ENCODE results near the gene TYW1. TPM values are rescaled to one million over a fixed set of nuclear protein-coding genes. Genes with fewer than 3 reads are reported as not detected.

The TYW1 gene
- total RNA-seq, 1 experiment from 2014 or later: 24.5 TPM

DNA sequence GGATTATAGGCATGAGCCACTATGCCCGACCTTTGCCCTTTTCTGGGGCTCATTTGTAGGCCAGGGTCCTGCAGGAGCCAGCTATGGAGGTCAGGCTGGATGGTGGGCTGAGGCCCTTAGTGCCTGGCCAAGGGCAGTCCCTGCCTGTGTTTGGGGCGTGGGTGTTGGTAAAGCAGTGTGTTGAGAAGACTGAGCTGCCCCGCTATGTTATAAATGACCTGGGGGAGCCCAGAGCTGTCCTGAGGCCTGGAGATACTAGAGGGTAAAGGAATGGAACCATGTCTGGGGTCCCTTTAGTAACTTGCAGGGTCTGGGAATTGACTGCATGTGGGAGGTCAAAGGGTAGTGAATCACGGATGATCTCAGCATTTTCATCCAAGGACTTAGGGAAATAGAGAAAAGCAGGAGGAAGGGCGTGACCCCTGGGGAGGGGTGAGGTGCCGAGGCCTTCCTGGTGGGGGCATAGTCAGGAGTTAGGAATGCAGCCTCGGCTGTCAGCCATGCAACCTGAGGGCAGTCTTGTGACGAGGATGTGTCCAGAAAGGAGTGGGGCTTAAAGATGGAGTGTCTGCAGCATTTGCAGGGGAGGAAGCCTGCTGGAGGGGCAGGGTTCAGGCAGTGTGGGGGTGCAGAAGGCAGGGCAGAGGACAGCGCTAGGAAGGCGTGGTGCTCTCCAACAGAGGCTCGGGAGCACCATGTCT is 44.1 kb upstream of the TYW1 start:
- ChIA-PET CTCF (no interaction called here), POLR2A (interaction anchor here (0.6 kb wide), 1 partner anchor 56 kb away, joined by 3 read pairs; no protein-coding TSS in a partner anchor)
- peak; percentile 91 for DNase-seq (ENCODE audit: low read depth, low spot score)
- BruUV-seq (replicated peaks): no TSS peak
- no peaks in the 10 kb centered on the region for H3K9me3 ChIP-seq (ENCODE audit: control insufficient read depth, insufficient read depth, low read depth, low read length)
- no peak overlapping the region for H3K4me3 ChIP-seq (ENCODE audit: low read depth in 2 of 2, low read length in 2 of 2)
- peak; percentile 93 for ATAC-seq
- TF ChIP-seq SIN3A (IDR thresholded peaks at IDR 0.05; ENCODE audit: borderline replicate concordance, insufficient read depth, low read depth, low read length): no peak
- TF ChIP-seq TCF7L2 (IDR thresholded peaks at IDR 0.05; ENCODE audit: low read depth, low read length): no peak
- TF ChIP-seq CTCF (IDR thresholded peaks at IDR 0.05): no peak
- TF ChIP-seq POLR2AphosphoS5 (IDR thresholded peaks at IDR 0.05; ENCODE audit: low read depth, low read length): no peak
- TF ChIP-seq, protein P1, sequence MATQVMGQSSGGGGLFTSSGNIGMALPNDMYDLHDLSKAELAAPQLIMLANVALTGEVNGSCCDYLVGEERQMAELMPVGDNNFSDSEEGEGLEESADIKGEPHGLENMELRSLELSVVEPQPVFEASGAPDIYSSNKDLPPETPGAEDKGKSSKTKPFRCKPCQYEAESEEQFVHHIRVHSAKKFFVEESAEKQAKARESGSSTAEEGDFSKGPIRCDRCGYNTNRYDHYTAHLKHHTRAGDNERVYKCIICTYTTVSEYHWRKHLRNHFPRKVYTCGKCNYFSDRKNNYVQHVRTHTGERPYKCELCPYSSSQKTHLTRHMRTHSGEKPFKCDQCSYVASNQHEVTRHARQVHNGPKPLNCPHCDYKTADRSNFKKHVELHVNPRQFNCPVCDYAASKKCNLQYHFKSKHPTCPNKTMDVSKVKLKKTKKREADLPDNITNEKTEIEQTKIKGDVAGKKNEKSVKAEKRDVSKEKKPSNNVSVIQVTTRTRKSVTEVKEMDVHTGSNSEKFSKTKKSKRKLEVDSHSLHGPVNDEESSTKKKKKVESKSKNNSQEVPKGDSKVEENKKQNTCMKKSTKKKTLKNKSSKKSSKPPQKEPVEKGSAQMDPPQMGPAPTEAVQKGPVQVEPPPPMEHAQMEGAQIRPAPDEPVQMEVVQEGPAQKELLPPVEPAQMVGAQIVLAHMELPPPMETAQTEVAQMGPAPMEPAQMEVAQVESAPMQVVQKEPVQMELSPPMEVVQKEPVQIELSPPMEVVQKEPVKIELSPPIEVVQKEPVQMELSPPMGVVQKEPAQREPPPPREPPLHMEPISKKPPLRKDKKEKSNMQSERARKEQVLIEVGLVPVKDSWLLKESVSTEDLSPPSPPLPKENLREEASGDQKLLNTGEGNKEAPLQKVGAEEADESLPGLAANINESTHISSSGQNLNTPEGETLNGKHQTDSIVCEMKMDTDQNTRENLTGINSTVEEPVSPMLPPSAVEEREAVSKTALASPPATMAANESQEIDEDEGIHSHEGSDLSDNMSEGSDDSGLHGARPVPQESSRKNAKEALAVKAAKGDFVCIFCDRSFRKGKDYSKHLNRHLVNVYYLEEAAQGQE (IDR thresholded peaks at IDR 0.05; ENCODE audit: insufficient read depth in 1 of 2, low read depth in 2 of 2, low read length in 1 of 2): no peak
- peaks cover 20% of the 10 kb centered on the region for H3K36me3 ChIP-seq (ENCODE audit: control insufficient read depth, insufficient read depth, low read length)
- no peaks in the 10 kb centered on the region for H3K27me3 ChIP-seq (ENCODE audit: control insufficient read depth, insufficient read depth, low read length)
- intact Hi-C loops (cut with micrococcal nuclease; ENCODE audit: unreplicated experiment): no loop called here
- in situ Hi-C loops (cut with HindIII; ENCODE audit: low pct_unique_long_range_greater_than_20kb, low sequenced_read_pairs): no loop called here
- peak overlapping the region; percentile 23; the same call in 1 of the 2 replicates for H3K27ac ChIP-seq (ENCODE audit: low read length)
- H3K4me1 ChIP-seq (ENCODE audit: control insufficient read depth, insufficient read depth, low read length): peaks cover 10% of the 10 kb centered on the region

- in situ Hi-C loops (cut with HindIII; ENCODE audit: low pct_unique_long_range_greater_than_20kb, low sequenced_read_pairs): no loop called here
- ChIA-PET POLR2A (interaction anchor here (0.6 kb wide), 1 partner anchor 122 kb away, joined by 10 read pairs; no protein-coding TSS in a partner anchor), CTCF (no interaction called here)
- Histone ChIP-seq H3K36me3 (ENCODE audit: control insufficient read depth, insufficient read depth, low read length) (peaks cover 20% of the 10 kb centered on the region), H3K4me3 (ENCODE audit: low read depth in 2 of 2, low read length in 2 of 2) (no peak overlapping the region), H3K27me3 (ENCODE audit: control insufficient read depth, insufficient read depth, low read length) (no peaks in the 10 kb centered on the region), H3K4me1 (ENCODE audit: control insufficient read depth, insufficient read depth, low read length) (peaks cover 10% of the 10 kb centered on the region), H3K27ac (ENCODE audit: low read length) (no peak overlapping the region), H3K9me3 (ENCODE audit: control insufficient read depth, insufficient read depth, low read depth, low read length) (no peaks in the 10 kb centered on the region)
- DNase-seq (ENCODE audit: low read depth, low spot score) (no peak), ATAC-seq (no peak)
- intact Hi-C loops (cut with micrococcal nuclease; ENCODE audit: unreplicated experiment): no loop called here
- BruUV-seq (replicated peaks): no TSS peak
- TF ChIP-seq CTCF (IDR thresholded peaks at IDR 0.05): no peak
- TF ChIP-seq, protein P1 (IDR thresholded peaks at IDR 0.05; ENCODE audit: insufficient read depth in 1 of 2, low read depth in 2 of 2, low read length in 1 of 2): no peak
- no peak for TF ChIP-seq SIN3A (IDR thresholded peaks at IDR 0.05; ENCODE audit: borderline replicate concordance, insufficient read depth, low read depth, low read length)
- TF ChIP-seq TCF7L2 (IDR thresholded peaks at IDR 0.05; ENCODE audit: low read depth, low read length): no peak
These were observed 43.6 kb upstream of the TYW1 start for GRCh38 chr7:66953044-66953427.

Data from Panc1 (cell line).